Mesothelial cell of epicardium (in vitro differentiated cells): ENCODE results near the gene LRP3. TPM values are rescaled to one million over a fixed set of nuclear protein-coding genes. Genes with fewer than 3 reads are reported as not detected.

Source experiments
- DNase-seq, 2 experiments: peaks; one replicate each; pipeline ENCODE4 v3.0.0; 2021; ENCODE audit warnings: low spot score in 2 of 2; ENCODE audit not compliant: unreplicated experiment in 2 of 2
- H3K27ac Mint-ChIP-seq: 2 replicates; pipeline ENCODE4 v1.8.0; 2021; ENCODE audit warnings: mixed read lengths
- H3K27me3 Mint-ChIP-seq: 2 replicates; pipeline ENCODE4 v1.8.0; 2021; ENCODE audit warnings: low read depth, mixed read lengths
- H3K36me3 Mint-ChIP-seq: 2 replicates; pipeline ENCODE4 v1.8.0; 2021; ENCODE audit warnings: mixed read lengths
- H3K4me1 Mint-ChIP-seq: 2 replicates; pipeline ENCODE4 v1.8.0; 2021; ENCODE audit warnings: mixed read lengths
- H3K4me3 Mint-ChIP-seq: 2 replicates; pipeline ENCODE4 v1.8.0; 2021; ENCODE audit warnings: mild to moderate bottlenecking, moderate library complexity, mixed read lengths
- H3K9me3 Mint-ChIP-seq: 2 replicates; pipeline ENCODE4 v1.8.0; 2021; ENCODE audit warnings: mixed read lengths
- total RNA-seq: library from RNA; stranded (reverse); gene quantifications from 3 replicates; pipeline ENCODE4 v1.2.1, GENCODE V29; 2021
- TF ChIP-seq, protein P1 (sequence below): fragments of 200-600 bp; sonication (generic); IDR thresholded peaks from one replicate; pipeline ENCODE4 v1.5.0; 2021; ENCODE audit warnings: antibody characterized with exemption; ENCODE audit not compliant: unreplicated experiment

LRP3 gene
- total RNA-seq, 1 donor from 2014 or later: 34.1 TPM

DNA sequence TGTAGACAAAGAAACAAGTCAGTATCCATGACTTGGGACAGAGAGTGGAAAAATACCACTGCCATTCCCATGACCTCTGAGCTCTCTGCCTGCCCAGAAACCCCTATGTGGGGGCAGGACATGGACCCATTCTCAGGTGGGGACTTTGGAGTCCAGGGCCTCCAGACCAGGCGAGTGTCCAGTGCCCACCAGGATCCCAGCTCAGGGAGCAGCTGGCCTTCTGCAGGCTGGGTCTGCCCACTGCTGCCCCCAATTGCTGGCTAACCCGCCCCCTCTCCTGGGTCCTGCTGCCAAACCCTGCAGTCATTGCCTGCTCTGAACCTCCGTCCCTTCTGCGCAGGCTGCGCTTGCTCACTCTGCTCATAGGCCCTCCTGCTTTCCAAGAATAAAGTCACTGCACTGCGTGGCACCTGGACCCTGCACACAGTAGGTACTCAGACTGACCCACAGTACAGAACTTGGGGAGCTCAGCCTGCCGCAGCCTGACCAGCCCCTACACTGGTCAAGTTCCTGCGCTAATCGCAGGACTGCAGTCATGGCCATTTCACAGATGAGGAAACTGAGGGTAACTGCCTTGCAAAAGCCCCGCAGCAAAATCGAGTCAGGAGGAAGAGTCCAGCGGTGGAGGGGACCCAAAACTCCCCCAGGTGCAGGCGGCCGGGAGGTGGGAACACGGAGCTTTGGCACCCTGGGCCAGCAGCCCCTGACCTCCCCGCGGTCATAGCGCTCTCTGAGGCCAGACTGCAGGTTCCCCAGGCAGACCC lies 30.7 kb downstream of the LRP3 start:
- H3K9me3 Mint-ChIP-seq: peaks cover 19% of the 10 kb centered on the region
- no peak overlapping the region for H3K27ac Mint-ChIP-seq
- TF ChIP-seq, protein P1, sequence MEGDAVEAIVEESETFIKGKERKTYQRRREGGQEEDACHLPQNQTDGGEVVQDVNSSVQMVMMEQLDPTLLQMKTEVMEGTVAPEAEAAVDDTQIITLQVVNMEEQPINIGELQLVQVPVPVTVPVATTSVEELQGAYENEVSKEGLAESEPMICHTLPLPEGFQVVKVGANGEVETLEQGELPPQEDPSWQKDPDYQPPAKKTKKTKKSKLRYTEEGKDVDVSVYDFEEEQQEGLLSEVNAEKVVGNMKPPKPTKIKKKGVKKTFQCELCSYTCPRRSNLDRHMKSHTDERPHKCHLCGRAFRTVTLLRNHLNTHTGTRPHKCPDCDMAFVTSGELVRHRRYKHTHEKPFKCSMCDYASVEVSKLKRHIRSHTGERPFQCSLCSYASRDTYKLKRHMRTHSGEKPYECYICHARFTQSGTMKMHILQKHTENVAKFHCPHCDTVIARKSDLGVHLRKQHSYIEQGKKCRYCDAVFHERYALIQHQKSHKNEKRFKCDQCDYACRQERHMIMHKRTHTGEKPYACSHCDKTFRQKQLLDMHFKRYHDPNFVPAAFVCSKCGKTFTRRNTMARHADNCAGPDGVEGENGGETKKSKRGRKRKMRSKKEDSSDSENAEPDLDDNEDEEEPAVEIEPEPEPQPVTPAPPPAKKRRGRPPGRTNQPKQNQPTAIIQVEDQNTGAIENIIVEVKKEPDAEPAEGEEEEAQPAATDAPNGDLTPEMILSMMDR: no peak
- H3K27me3 Mint-ChIP-seq: peaks cover 80% of the 10 kb centered on the region
- DNase-seq: no peak
- peaks cover 8% of the 10 kb centered on the region for H3K36me3 Mint-ChIP-seq
- H3K4me1 Mint-ChIP-seq: peaks cover 3% of the 10 kb centered on the region
- peak overlapping the region; percentile 51 for H3K4me3 Mint-ChIP-seq

DNA sequence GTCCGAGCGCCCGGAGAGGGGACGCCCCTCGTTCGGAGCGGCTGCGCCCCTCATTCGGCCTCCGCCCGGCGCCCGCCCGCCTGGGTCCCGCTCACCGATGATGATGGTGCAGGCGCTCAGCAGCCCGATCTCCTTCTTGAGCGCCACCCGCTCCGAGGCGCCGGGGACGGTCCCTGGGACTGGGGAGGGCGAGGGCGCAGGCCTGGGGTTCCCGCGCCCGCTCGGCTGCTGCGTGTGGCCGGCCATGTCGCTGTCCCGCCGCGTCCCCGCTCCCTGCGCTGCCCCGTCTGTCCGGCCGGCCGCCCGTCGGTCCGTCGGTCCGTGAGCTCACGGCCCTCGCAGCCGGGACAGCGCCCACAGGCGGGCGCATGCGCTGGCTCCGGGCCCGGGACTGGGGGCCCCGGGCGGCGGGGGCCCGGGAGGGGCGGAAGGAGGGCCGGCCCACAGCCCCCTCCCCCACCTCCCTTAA lies 31.4 kb downstream of the LRP3 start, which contains the start of gene SLC7A10:
SLC7A10 (minus strand) TSS at position 393 of the 469 bp plus-strand sequence; CDS start at position 246, 147 bp downstream.
- TF ChIP-seq, protein P1: no peak
- Mint-ChIP-seq H3K9me3 (peaks cover 21% of the 10 kb centered on the region), H3K27me3 (peaks cover 84% of the 10 kb centered on the region), H3K4me3 (peak within 1 kb of the TSS; percentile 51), H3K36me3 (peaks cover 8% of the 10 kb centered on the region), H3K27ac (no peak within 1 kb of the TSS), H3K4me1 (peaks cover 3% of the 10 kb centered on the region)
- no peak for DNase-seq

DNA sequence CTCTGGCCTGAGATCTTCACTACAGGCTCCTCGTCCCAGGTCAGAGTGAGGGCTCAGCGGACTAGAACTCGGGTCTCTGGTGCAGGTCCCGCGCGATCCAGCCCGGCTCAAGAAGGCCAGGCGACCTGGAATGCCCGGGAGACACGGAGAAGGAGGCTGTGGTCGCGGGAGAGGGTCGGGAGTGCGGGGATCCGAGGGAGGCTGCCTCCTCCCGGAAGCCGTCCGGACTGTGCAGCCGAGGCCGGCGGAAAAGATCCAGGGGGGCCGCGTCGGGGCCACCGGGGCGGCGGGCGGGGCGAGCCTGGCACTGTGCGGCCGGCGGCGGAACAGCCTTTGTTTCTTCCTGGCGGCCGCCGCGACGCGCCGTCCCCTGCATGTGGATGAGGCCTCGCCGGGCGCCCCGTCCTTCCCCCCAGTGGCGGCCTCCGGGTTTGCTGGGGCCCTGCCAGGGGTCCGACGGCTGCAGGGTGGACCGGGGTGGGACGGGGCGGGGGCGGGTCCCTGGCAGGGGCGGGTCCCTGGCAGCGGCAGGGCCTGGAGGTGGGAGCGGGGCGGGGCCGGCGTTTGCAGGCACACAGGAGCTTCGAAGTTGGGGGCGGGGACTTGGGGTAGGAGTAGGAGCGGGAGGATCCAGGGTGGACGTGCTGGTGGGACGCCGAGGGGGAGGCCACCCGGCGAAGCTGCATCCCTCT lies 32.6 kb downstream of the LRP3 start:
- Mint-ChIP-seq H3K27me3 (peaks cover 81% of the 10 kb centered on the region), H3K36me3 (peaks cover 8% of the 10 kb centered on the region), H3K4me1 (peaks cover 3% of the 10 kb centered on the region), H3K27ac (no peak overlapping the region), H3K9me3 (peaks cover 21% of the 10 kb centered on the region), H3K4me3 (peak overlapping the region; percentile 43)
- no peak for DNase-seq
- TF ChIP-seq, protein P1: no peak

DNA sequence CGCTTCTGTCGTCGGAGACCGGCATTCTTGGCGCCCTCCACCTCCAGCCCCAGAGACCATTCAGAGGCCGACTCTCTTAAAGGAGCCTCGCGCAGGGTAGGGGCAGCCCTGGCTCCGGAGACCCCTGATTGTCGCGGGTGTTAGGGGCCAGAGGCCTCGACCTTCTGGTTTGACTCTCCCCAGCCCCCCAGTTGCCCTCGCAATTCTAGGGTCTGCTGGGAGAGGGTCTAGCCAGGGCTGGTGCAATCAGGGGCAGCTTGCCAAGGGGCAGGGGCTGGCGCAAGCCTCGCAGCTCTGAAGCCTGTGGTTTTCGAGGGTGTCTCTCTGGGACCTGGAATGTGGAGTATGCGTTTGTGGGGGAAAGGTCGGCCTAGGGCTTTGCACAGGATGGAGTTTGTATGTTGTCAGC lies 33.1 kb downstream of the LRP3 start:
- H3K27ac Mint-ChIP-seq: no peak overlapping the region
- H3K4me1 Mint-ChIP-seq: peaks cover 3% of the 10 kb centered on the region
- peaks cover 8% of the 10 kb centered on the region for H3K36me3 Mint-ChIP-seq
- H3K9me3 Mint-ChIP-seq: peaks cover 21% of the 10 kb centered on the region
- DNase-seq: no peak
- H3K27me3 Mint-ChIP-seq: peaks cover 76% of the 10 kb centered on the region
- TF ChIP-seq, protein P1: no peak
- H3K4me3 Mint-ChIP-seq: peak overlapping the region; percentile 43

DNA sequence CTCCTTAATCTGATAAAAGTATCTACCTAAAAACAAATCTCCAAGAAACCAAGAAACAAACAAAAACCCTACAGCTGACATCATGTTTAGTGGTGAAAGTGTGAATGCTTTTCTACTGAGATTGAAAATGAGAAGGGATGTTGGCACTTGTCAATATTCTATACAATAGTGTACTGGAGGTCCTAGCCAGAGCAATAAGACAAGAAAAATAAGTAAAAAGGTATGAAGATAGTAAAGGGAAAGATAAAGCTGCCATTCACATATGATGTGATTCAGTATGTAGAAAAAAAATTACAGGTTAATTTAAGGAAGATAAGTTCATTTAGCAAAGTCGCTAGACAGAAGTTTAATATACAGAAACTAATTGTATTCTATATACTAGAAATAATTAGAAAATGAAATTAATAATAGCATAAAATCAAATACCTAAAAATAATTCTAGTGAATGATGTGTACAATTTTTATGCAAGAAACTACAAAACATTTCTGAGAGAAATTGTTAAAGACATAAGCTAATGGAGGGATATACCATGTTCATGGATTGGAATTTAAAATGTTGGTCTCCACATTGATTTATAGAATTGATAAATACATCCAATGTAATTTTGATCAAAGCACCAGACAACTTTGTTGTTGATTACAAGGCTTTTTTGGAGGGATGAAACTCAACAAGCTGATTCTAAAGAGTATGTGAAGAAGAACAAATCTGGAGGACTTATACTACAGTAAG lies 33.9 kb downstream of the LRP3 start:
- no peak for DNase-seq
- H3K36me3 Mint-ChIP-seq: peaks cover 8% of the 10 kb centered on the region
- H3K4me3 Mint-ChIP-seq: no peak overlapping the region
- TF ChIP-seq, protein P1: no peak
- peaks cover 69% of the 10 kb centered on the region for H3K27me3 Mint-ChIP-seq
- no peak overlapping the region for H3K27ac Mint-ChIP-seq
- peaks cover 21% of the 10 kb centered on the region for H3K9me3 Mint-ChIP-seq
- peaks cover 3% of the 10 kb centered on the region for H3K4me1 Mint-ChIP-seq
